Measurements from ENCODE around the gene C20orf202.

DNA sequence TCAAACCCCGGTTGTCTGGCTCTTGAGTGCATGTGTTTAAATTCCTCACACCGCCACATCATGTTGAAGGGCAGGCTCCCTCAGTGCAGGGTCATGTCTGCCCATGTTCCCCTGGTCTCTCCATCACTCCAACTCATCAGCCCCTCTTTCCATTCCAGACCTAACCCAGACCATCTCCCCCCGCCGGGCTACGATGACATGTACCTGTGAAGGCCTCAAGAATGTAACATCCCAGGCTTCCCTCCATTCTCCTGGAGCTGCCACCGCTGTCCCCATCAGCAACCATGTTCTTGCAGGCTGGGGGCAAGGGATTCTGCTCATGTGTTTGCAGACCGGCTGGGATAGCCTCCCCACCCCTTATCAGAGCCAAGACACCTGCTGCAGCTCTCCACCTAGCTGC lies 38.4 kb upstream of the C20orf202 start:
- TF ChIP-seq CEBPB (IDR thresholded peaks at IDR 0.05) (no peak), CBX8 (IDR thresholded peaks at IDR 0.05) (no peak), JUN (IDR thresholded peaks at IDR 0.05) (no peak)
- TF ChIP-seq, protein P1, sequence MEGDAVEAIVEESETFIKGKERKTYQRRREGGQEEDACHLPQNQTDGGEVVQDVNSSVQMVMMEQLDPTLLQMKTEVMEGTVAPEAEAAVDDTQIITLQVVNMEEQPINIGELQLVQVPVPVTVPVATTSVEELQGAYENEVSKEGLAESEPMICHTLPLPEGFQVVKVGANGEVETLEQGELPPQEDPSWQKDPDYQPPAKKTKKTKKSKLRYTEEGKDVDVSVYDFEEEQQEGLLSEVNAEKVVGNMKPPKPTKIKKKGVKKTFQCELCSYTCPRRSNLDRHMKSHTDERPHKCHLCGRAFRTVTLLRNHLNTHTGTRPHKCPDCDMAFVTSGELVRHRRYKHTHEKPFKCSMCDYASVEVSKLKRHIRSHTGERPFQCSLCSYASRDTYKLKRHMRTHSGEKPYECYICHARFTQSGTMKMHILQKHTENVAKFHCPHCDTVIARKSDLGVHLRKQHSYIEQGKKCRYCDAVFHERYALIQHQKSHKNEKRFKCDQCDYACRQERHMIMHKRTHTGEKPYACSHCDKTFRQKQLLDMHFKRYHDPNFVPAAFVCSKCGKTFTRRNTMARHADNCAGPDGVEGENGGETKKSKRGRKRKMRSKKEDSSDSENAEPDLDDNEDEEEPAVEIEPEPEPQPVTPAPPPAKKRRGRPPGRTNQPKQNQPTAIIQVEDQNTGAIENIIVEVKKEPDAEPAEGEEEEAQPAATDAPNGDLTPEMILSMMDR (IDR thresholded peaks at IDR 0.05) = no peak

Measured in A549 (cell line).